Measurements from ENCODE around the gene CDKN1B.

DNA sequence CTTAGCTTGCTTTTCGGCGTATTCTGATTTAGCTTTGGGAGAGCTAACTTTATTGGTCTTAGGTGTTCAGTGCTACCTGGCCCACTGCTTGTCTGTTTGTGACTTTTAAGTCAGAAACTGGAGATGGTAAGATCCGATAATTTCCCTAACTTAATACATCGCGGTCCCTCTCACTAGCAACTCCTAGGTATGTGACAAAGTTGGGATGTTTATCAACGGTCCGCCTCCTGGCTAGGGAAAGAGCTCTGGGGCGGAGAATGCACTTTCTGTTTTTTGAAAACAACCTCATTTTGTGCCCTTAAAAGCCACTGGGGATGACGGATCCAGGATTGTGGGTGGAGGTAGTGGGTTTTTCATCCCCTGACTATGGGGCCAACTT is 1.2 kb downstream of the CDKN1B start:
- TF ChIP-seq, protein P1, sequence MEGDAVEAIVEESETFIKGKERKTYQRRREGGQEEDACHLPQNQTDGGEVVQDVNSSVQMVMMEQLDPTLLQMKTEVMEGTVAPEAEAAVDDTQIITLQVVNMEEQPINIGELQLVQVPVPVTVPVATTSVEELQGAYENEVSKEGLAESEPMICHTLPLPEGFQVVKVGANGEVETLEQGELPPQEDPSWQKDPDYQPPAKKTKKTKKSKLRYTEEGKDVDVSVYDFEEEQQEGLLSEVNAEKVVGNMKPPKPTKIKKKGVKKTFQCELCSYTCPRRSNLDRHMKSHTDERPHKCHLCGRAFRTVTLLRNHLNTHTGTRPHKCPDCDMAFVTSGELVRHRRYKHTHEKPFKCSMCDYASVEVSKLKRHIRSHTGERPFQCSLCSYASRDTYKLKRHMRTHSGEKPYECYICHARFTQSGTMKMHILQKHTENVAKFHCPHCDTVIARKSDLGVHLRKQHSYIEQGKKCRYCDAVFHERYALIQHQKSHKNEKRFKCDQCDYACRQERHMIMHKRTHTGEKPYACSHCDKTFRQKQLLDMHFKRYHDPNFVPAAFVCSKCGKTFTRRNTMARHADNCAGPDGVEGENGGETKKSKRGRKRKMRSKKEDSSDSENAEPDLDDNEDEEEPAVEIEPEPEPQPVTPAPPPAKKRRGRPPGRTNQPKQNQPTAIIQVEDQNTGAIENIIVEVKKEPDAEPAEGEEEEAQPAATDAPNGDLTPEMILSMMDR (IDR thresholded peaks at IDR 0.05), result no peak
- TF ChIP-seq POLR2AphosphoS5 (IDR thresholded peaks at IDR 0.05; ENCODE audit: low read depth, low read length), result no peak
